ENCODE measurements around the gene UCMA. TPM values are rescaled to one million over a fixed set of nuclear protein-coding genes. Genes with fewer than 3 reads are reported as not detected.

Gene UCMA
- total RNA-seq, 4 donors from 2014 or later, result not detected

DNA sequence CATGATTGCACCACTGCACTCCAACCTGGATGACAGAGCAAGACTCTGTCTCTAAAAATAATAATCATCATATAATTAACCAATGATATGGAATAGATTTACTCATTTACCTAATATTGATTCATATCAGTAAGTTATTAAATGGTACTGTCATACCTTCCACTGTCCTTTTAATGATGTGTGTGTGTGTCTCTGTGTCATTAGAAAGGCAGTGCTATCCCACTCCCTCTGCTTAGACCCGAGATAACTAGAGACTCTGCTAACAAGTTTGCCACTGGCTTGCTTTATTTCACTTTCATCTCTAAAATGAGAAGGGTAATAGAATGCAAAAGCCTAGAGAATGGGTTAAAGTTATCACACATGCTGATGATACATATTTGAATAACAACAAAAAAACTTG, 51.8 kb downstream of the UCMA start:
- no peak for TF ChIP-seq POLR2AphosphoS5 (IDR thresholded peaks at IDR 0.05)
- no peak for TF ChIP-seq CTCF (IDR thresholded peaks at IDR 0.05)
- TF ChIP-seq EP300 (IDR thresholded peaks at IDR 0.05), result no peak
- no peak for TF ChIP-seq POLR2A (IDR thresholded peaks at IDR 0.05)
- Histone ChIP-seq H3K27ac (no peak overlapping the region), H3K36me3 (no peaks in the 10 kb centered on the region), H3K27me3 (no peaks in the 10 kb centered on the region), H3K9me3 (no peaks in the 10 kb centered on the region), H3K4me1 (peaks cover 0 to 8% (median 0%) of the 10 kb centered on the region in 3 donors), H3K4me3 (no peak overlapping the region)
- no peak for ATAC-seq
- 93% methylated on average over 1 of the region's 1 CpG; no CpG with 5 or more reads in 1 of the 2 donors for WGBS, 2 donors (ENCODE audit: low coverage in 1 of 2)

DNA sequence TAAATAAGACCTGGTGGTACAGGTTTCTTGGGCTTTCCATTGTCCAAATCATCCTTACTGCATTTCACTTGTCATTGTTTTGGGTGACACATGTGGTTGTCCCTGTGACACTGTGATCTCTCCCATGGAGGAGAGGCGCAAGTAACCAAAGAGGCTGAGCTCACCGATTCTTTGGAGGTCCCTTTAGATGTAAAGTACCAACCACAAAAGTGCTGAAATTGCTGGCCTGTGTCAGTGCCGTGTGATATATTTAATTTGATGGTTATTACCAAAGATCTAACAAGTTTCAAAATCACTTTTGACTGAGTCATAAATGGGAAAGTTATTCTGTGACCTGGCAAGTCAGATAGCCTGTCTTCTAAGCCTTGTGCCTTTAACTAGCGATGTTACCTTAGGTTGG, 53.4 kb downstream of the UCMA start:
- Histone ChIP-seq H3K4me3 (no peak overlapping the region), H3K9me3 (no peaks in the 10 kb centered on the region), H3K36me3 (no peaks in the 10 kb centered on the region), H3K27me3 (no peaks in the 10 kb centered on the region), H3K4me1 (peaks cover 0 to 8% (median 0%) of the 10 kb centered on the region in 3 donors), H3K27ac (no peak overlapping the region)
- no peak for ATAC-seq
- TF ChIP-seq CTCF (IDR thresholded peaks at IDR 0.05) (no peak), POLR2AphosphoS5 (IDR thresholded peaks at IDR 0.05) (no peak), EP300 (IDR thresholded peaks at IDR 0.05) (no peak), POLR2A (IDR thresholded peaks at IDR 0.05) (no peak)
- WGBS, 2 donors (ENCODE audit: low coverage in 1 of 2), result 100% methylated on average over 2 of the region's 4 CpGs

- TF ChIP-seq CTCF (IDR thresholded peaks at IDR 0.05) (no peak), POLR2A (IDR thresholded peaks at IDR 0.05) (no peak), POLR2AphosphoS5 (IDR thresholded peaks at IDR 0.05) (no peak)
- Histone ChIP-seq H3K4me3 (no peak overlapping the region), H3K27ac (no peak overlapping the region), H3K9me3 (no peaks in the 10 kb centered on the region), H3K27me3 (no peaks in the 10 kb centered on the region), H3K4me1 (no peaks in the 10 kb centered on the region), H3K36me3 (no peaks in the 10 kb centered on the region)
- no peak for ATAC-seq
- WGBS, 2 donors (ENCODE audit: low coverage in 1 of 2), result 83 to 100% methylated on average over 2 of the region's 2 CpGs
These were observed 60.6 kb downstream of the UCMA start for GRCh38 chr10:13173616-13174015.

Small RNA genes lying within 50 kb of the gene (small RNA-seq; reads per million reads assigned to genes)
- 0 to 0.13 (median 0) reads per million in 4 donors for gene RNU6-6P

Other genes with a start within 250 kb of the UCMA start
- 10 to 100 TPM; 12.2 to 66.1 (median 16.0) TPM for gene CCDC3, start 232.7 kb downstream of the UCMA start, total RNA-seq
- 100 to 1,000 TPM in 1 of 4 donors, 10 to 100 TPM in 3; 69.0 to 103 (median 82.2) TPM for gene OPTN, start 134.2 kb downstream of the UCMA start, total RNA-seq
- gene MCM10, start 72.8 kb downstream of the UCMA start, total RNA-seq, result 1 to 10 TPM in 1 of 4 donors, under 1 TPM in 1, not detected in 2; 0.08 to 1.1 TPM
- 10 to 100 TPM; 31.9 to 53.4 (median 36.4) TPM for gene PHYH, start 65.7 kb upstream of the UCMA start, total RNA-seq
- gene SEPHS1, start 113.9 kb upstream of the UCMA start, total RNA-seq, result 10 to 100 TPM; 42.4 to 57.0 (median 45.5) TPM